GM19324 (cell line): Measurements from ENCODE around the gene RAB3B.
"Not testable (repeated sequence)": the region's sequence is repeated elsewhere in the genome, so short reads cannot be mapped to it uniquely, and the experiment has no call there.

Experiments
- ATAC-seq: cut with Tn5 transposase; IDR thresholded peaks from one replicate; pipeline ENCODE4 v1.9.1; 2021; ENCODE audit warnings: mild to moderate bottlenecking, moderate library complexity; ENCODE audit not compliant: unreplicated experiment, low FRiP score

RAB3B gene

GRCh38 chr1:51989582-51990477 lies 670 bp downstream of the RAB3B start:
- ATAC-seq = no peak

- no peak for ATAC-seq
Measured at GRCh38 chr1:51988254-51988653, 2.2 kb downstream of the RAB3B start.

GRCh38 chr1:51986718-51987117 lies 3.8 kb downstream of the RAB3B start:
- ATAC-seq = no peak

GRCh38 chr1:51982161-51982560 lies 8.3 kb downstream of the RAB3B start:
- no peak for ATAC-seq

GRCh38 chr1:51981555-51981954 lies 8.9 kb downstream of the RAB3B start:
- ATAC-seq = no peak

- ATAC-seq = no peak
Measured at GRCh38 chr1:51978099-51978498, 12.4 kb downstream of the RAB3B start.

GRCh38 chr1:51976846-51977602 lies 13.5 kb downstream of the RAB3B start:
- ATAC-seq = no peak

GRCh38 chr1:51973587-51974474 lies 16.7 kb downstream of the RAB3B start:
- no peak for ATAC-seq

GRCh38 chr1:51969038-51969705 lies 21.3 kb downstream of the RAB3B start:
- ATAC-seq = no peak

GRCh38 chr1:51968632-51969031 lies 21.9 kb downstream of the RAB3B start:
- no peak for ATAC-seq

GRCh38 chr1:51967213-51967791 lies 23.2 kb downstream of the RAB3B start:
- not testable (repeated sequence) for ATAC-seq

- no peak for ATAC-seq
Measured at GRCh38 chr1:51966559-51966958, 23.9 kb downstream of the RAB3B start.

GRCh38 chr1:51964309-51964696 lies 26.2 kb downstream of the RAB3B start:
- no peak for ATAC-seq

GRCh38 chr1:51963592-51964308 lies 26.8 kb downstream of the RAB3B start:
- no peak for ATAC-seq

- ATAC-seq = no peak
Measured at GRCh38 chr1:51962486-51963356, 27.8 kb downstream of the RAB3B start.

- ATAC-seq = no peak
Measured at GRCh38 chr1:51961954-51962353, 28.5 kb downstream of the RAB3B start.

GRCh38 chr1:51961231-51961630 lies 29.3 kb downstream of the RAB3B start:
- ATAC-seq = no peak

GRCh38 chr1:51960262-51960661 lies 30.2 kb downstream of the RAB3B start:
- no peak for ATAC-seq
